Placental pericyte (primary cell): Measurements from ENCODE around the gene GLP2R. TPM values are rescaled to one million over a fixed set of nuclear protein-coding genes. Genes with fewer than 3 reads are reported as not detected.

Experiments used
- total RNA-seq: library from RNA; depleted of rRNA; stranded (reverse); fragments of >200 nt; gene quantifications from 2 replicates; pipeline ENCODE4 v1.2.3, GENCODE V29; 2012

Gene GLP2R
- total RNA-seq: under 0.01 and 0.66 TPM in 2 replicates

GRCh38 chr17:9825641-9826150, at the start of gene GLP2R:
Gene GLP2R, plus strand, starts transcription at chr17:9825924. Its CDS starts 140 bp downstream, at chr17:9826064.

GRCh38 chr17:9790889-9791876, 34.5 kb upstream of the GLP2R start, which contains the start of gene DHRS7C:
Gene DHRS7C, minus strand, starts transcription at chr17:9791592. Its CDS starts 308 bp downstream, at chr17:9791284.

GRCh38 chr17:9821921-9822320, 3.8 kb upstream of the GLP2R start, which contains the start of gene GSG1L2:
Gene GSG1L2, minus strand, starts transcription at chr17:9822079. Its CDS starts 8 bp downstream, at chr17:9822071.

GRCh38 chr17:9905078-9905415, 79.3 kb downstream of the GLP2R start, which contains the start of gene RCVRN:
Gene RCVRN, minus strand, starts transcription at chr17:9905271. Its CDS starts 91 bp downstream, at chr17:9905180.

Other genes with a start within 250 kb of the GLP2R start
- gene CFAP52, start 249.3 kb upstream of the GLP2R start, total RNA-seq: not detected in 2 replicates
- 0.43 and 0.44 TPM in 2 replicates for gene USP43, start 180.4 kb upstream of the GLP2R start, total RNA-seq
- not detected in 2 replicates for gene DHRS7C, start 34.3 kb upstream of the GLP2R start, total RNA-seq
- not detected in 2 replicates for gene GSG1L2, start 3.8 kb upstream of the GLP2R start, total RNA-seq
- gene RCVRN, start 79.3 kb downstream of the GLP2R start, total RNA-seq: not detected in 2 replicates